Left ventricle myocardium inferior (tissue), 1 donor: Measurements from ENCODE around the gene NR6A1. TPM values are rescaled to one million over a fixed set of nuclear protein-coding genes. Genes with fewer than 3 reads are reported as not detected.

Experiments used
- DNase-seq: peaks from one replicate; pipeline ENCODE4 v3.0.0-alpha.2; 2020
- H3K27ac ChIP-seq: fragments of 200-600 bp; replicated peaks from 2 replicates; pipeline ENCODE4 v1.8.0; 2021
- H3K27me3 ChIP-seq: fragments of 200-600 bp; 2 replicates; pipeline ENCODE4 v1.8.0; 2021; ENCODE audit warnings: low read depth
- H3K36me3 ChIP-seq: fragments of 200-600 bp; 2 replicates; pipeline ENCODE4 v1.8.0; 2021
- H3K4me1 ChIP-seq: fragments of 200-600 bp; 2 replicates; pipeline ENCODE4 v1.8.0; 2021
- H3K4me3 ChIP-seq: fragments of 200-600 bp; 2 replicates; pipeline ENCODE4 v1.8.0; 2021; ENCODE audit warnings: mild to moderate bottlenecking, moderate library complexity
- H3K9me3 ChIP-seq: fragments of 200-600 bp; replicated peaks from 2 replicates; pipeline ENCODE4 v1.8.0; 2021
- intact Hi-C: fragments of 100-400 bp; cut with micrococcal nuclease; formaldehyde crosslinking; loops from one replicate; pipeline ENCODE4 v1.11.0; 2022
- total RNA-seq: library from RNA; stranded (reverse); fragmentation: NEBNext Ultra II Directional; extraction: Animal tissue kit (Norgen Biotek cat#: 25700); gene quantifications from one replicate; pipeline ENCODE4 v1.2.1, GENCODE V29; 2021
- TF ChIP-seq, protein P1 (sequence below): fragments of 200-600 bp; IDR thresholded peaks from 2 replicates; pipeline ENCODE4 v1.8.0; 2021; ENCODE audit warnings: antibody characterized with exemption, mild to moderate bottlenecking, borderline replicate concordance
- donor health status: DM: no; HTN: yes; CAD: no; lungs with severe emphysema.

The NR6A1 gene
- total RNA-seq, 1 donor from 2014 or later: 1.0 TPM

GRCh38 chr9:124793015-124793541, 22.0 kb upstream of the NR6A1 start:
- Histone ChIP-seq H3K27ac (peak overlapping the region; percentile 80), H3K4me1 (peaks cover 58% of the 10 kb centered on the region), H3K9me3 (no peaks in the 10 kb centered on the region), H3K27me3 (no peaks in the 10 kb centered on the region), H3K36me3 (peaks cover 8% of the 10 kb centered on the region), H3K4me3 (no peak overlapping the region)
- TF ChIP-seq, protein P1, sequence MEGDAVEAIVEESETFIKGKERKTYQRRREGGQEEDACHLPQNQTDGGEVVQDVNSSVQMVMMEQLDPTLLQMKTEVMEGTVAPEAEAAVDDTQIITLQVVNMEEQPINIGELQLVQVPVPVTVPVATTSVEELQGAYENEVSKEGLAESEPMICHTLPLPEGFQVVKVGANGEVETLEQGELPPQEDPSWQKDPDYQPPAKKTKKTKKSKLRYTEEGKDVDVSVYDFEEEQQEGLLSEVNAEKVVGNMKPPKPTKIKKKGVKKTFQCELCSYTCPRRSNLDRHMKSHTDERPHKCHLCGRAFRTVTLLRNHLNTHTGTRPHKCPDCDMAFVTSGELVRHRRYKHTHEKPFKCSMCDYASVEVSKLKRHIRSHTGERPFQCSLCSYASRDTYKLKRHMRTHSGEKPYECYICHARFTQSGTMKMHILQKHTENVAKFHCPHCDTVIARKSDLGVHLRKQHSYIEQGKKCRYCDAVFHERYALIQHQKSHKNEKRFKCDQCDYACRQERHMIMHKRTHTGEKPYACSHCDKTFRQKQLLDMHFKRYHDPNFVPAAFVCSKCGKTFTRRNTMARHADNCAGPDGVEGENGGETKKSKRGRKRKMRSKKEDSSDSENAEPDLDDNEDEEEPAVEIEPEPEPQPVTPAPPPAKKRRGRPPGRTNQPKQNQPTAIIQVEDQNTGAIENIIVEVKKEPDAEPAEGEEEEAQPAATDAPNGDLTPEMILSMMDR: no peak
- intact Hi-C loops: no loop called here
- no peak for DNase-seq

GRCh38 chr9:124792257-124793014, 21.3 kb upstream of the NR6A1 start:
- Histone ChIP-seq H3K9me3 (no peaks in the 10 kb centered on the region), H3K4me3 (no peak overlapping the region), H3K27me3 (no peaks in the 10 kb centered on the region), H3K36me3 (peaks cover 14% of the 10 kb centered on the region), H3K27ac (peak overlapping the region; percentile 80), H3K4me1 (peaks cover 52% of the 10 kb centered on the region)
- DNase-seq: no peak
- TF ChIP-seq, protein P1: no peak
- intact Hi-C loops: no loop called here

DNA sequence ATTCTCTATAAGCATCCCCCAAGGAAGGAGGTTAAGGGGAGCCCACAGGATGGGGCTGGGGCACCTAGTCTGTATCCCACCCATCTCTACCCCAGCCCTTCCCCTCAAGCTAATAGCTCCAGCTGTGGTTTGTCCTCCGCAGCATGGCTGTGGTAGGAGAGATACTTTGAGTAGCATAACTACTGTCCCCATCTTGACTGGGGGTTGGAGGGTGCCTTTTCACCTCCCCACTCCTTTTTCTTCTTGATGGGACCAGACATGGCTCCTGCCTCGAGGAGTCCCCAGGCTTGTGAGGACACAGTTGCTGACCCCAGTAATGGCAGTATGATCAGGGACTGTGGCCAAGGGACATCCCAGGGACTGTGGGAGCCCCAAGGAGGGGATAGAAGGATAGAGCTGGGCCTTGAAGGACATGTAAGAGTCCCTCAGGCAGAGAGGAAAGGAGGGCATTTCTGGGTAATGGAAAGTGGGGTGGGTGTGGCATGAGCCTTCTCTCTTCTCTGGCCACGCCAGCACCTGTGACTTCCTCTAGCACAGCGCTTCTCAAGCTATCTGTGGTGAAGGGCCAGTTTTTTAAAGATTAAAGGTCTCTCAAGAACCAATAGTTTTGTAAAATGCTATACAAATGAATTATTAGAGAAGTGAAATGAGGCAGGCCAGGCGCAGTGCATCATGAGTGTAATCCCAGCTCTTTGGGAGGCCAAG, 19.8 kb upstream of the NR6A1 start:
- H3K4me3 ChIP-seq: no peak overlapping the region
- H3K4me1 ChIP-seq: peaks cover 37% of the 10 kb centered on the region
- TF ChIP-seq, protein P1: no peak
- peaks cover 20% of the 10 kb centered on the region for H3K36me3 ChIP-seq
- H3K27me3 ChIP-seq: no peaks in the 10 kb centered on the region
- no peak overlapping the region for H3K27ac ChIP-seq
- intact Hi-C loops: no loop called here
- DNase-seq: no peak
- H3K9me3 ChIP-seq: no peaks in the 10 kb centered on the region

GRCh38 chr9:124790301-124790700, 19.2 kb upstream of the NR6A1 start:
- H3K27ac ChIP-seq: no peak overlapping the region
- TF ChIP-seq, protein P1: no peak
- intact Hi-C loops: no loop called here
- H3K4me1 ChIP-seq: peaks cover 30% of the 10 kb centered on the region
- DNase-seq: no peak
- H3K27me3 ChIP-seq: no peaks in the 10 kb centered on the region
- no peak overlapping the region for H3K4me3 ChIP-seq
- peaks cover 20% of the 10 kb centered on the region for H3K36me3 ChIP-seq
- H3K9me3 ChIP-seq: no peaks in the 10 kb centered on the region

DNA sequence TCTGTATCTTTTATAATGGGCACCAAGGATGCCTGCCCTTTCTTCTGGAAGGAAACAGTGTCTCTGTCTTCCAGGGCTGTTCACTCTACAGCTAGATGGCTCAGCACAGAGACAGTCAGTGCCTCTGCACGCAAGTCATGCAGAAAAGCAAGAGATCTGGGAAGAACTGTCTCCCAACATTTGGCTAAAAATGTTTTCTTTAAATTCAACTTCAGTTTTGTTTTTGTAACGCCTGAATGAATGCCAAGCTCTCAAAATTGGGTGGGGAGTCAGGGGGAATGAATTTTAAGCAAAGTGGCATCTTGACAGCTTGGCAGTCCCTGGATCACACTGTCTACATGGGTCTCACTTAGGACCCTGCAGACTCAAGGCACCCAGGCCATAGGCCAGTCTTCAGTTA, 18.4 kb upstream of the NR6A1 start:
- intact Hi-C loops: no loop called here
- peaks cover 20% of the 10 kb centered on the region for H3K36me3 ChIP-seq

More for the DNA sequence above, 18.4 kb upstream of the NR6A1 start:
- H3K27ac ChIP-seq: no peak overlapping the region
- no peak overlapping the region for H3K4me3 ChIP-seq
- peaks cover 29% of the 10 kb centered on the region for H3K4me1 ChIP-seq
- no peak for DNase-seq
- H3K9me3 ChIP-seq: no peaks in the 10 kb centered on the region
- TF ChIP-seq, protein P1: no peak
- no peaks in the 10 kb centered on the region for H3K27me3 ChIP-seq
